Mucosa of descending colon (tissue), 3 donors: Measurements from ENCODE around the gene TMEM88. TPM values are rescaled to one million over a fixed set of nuclear protein-coding genes. Genes with fewer than 3 reads are reported as not detected.

Source experiments
- ATAC-seq: fragments of 200-7000 bp; cut with Tn5 transposase; one replicate; pipeline ENCODE4 v1.9.1; 2020; ENCODE audit warnings: mild to moderate bottlenecking, moderate library complexity
- DNase-seq, 3 donors: peaks; one replicate each; pipeline ENCODE4 v3.0.0-alpha.2; 2020
- H3K36me3 ChIP-seq: fragments of 200-600 bp; one replicate; pipeline ENCODE4 v1.8.0; 2021; ENCODE audit warnings: low read depth, mild to moderate bottlenecking
- H3K4me1 ChIP-seq: fragments of 200-600 bp; one replicate; pipeline ENCODE4 v1.8.0; 2021; ENCODE audit warnings: low read depth, mild to moderate bottlenecking
- H3K4me3 ChIP-seq: fragments of 200-600 bp; one replicate; pipeline ENCODE4 v1.8.0; 2021; ENCODE audit warnings: mild to moderate bottlenecking
- H3K9me3 ChIP-seq: fragments of 200-600 bp; one replicate; pipeline ENCODE4 v1.8.0; 2021; ENCODE audit warnings: mild to moderate bottlenecking
- CTCF ChIP-seq: fragments of 200-600 bp; IDR thresholded peaks from one replicate; pipeline ENCODE4 v1.8.0; 2022; ENCODE audit warnings: antibody characterized with exemption, mild to moderate bottlenecking
- intact Hi-C, 2 donors: fragments of 100-400 bp; cut with DNase I in 1 of 2; cut with micrococcal nuclease in 1 of 2; formaldehyde crosslinking; loops; one replicate each; pipeline versions ENCODE4 v1.11.0 to v1.11.1; 2022; cut with DNase I, micrococcal nuclease
- total RNA-seq, 3 donors: library from RNA; stranded (reverse); fragmentation: NEBNext Ultra II Directional in 2 of 3; extraction: Animal tissue kit (Norgen Biotek cat#: 25700) in 2 of 3; gene quantifications; one replicate each; pipeline versions ENCODE4 v1.2.1 to v1.2.4, GENCODE V29; 2021 to 2023
- donor health status: DM: no; HTN: no; CAD: no; lungs with moderate emphysema.
- donor health status: DM: no; HTN: no; CAD: no.
- donor health status: DM: no; HTN: yes; CAD: no.

Gene TMEM88
- total RNA-seq, 3 donors from 2014 or later, result 3.5 to 8.5 (median 6.9) TPM

DNA sequence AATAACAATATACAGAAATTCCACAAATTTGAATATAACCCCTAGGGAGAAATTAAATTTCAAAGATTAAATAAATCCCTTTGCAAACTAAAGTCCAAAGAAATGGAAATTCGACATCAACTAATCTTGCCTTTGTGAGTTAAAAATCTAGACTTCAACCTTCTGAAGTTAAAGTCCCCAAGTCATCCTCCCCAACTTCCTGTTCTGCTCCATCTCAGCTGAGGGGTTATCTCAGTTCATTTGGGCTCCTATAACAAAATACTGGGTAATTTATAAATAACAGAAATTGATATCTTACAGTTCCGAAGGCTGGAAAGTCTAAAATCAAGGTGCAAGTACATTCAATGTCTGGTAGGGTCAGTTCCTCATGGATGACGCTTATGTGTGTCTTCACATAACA, 43.6 kb upstream of the TMEM88 start:
- no peak for DNase-seq
- Histone ChIP-seq H3K4me3 (no peak overlapping the region), H3K4me1 (no peaks in the 10 kb centered on the region), H3K36me3 (no peaks in the 10 kb centered on the region), H3K9me3 (no peaks in the 10 kb centered on the region)
- intact Hi-C loops, result no loop called here
- no peak for ATAC-seq
- no peak for TF ChIP-seq CTCF

DNA sequence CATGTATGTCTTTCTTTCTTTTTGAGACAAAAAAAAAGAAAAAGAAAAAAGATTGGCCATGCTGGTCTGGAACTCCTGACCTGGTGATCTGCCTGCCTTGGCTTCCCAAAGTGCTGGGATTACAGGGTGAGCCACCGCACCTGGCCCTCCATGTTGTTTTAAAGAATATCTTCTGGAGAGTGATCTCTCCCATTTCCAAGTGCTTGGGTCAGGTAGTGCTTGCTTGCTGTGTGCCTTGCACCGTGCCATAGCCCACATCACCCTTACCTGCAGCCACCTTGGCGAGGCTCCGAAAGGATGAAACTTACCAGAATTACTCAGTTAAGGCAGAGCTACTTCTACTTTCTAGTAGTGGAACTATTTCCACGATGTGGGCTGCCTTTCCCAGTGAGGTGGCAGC, 39.9 kb upstream of the TMEM88 start:
- no peaks in the 10 kb centered on the region for H3K9me3 ChIP-seq
- no peaks in the 10 kb centered on the region for H3K36me3 ChIP-seq
- ATAC-seq (no peak), DNase-seq (no peak)
- TF ChIP-seq CTCF, result no peak
- intact Hi-C loops, result no loop called here
- H3K4me3 ChIP-seq, result no peak overlapping the region
- H3K4me1 ChIP-seq, result no peaks in the 10 kb centered on the region

- Histone ChIP-seq H3K4me1 (no peaks in the 10 kb centered on the region), H3K9me3 (no peaks in the 10 kb centered on the region), H3K36me3 (no peaks in the 10 kb centered on the region), H3K4me3 (no peak overlapping the region)
- DNase-seq (no peak), ATAC-seq (no peak)
- TF ChIP-seq CTCF, result no peak
- intact Hi-C loops, result no loop called here
Measured at GRCh38 chr17:7816926-7817642, 37.8 kb upstream of the TMEM88 start.

- intact Hi-C loops, result no loop called here
- no peak for DNase-seq
- no peak overlapping the region for H3K4me3 ChIP-seq
Measured at GRCh38 chr17:7817643-7817964, 37.3 kb upstream of the TMEM88 start.

DNA sequence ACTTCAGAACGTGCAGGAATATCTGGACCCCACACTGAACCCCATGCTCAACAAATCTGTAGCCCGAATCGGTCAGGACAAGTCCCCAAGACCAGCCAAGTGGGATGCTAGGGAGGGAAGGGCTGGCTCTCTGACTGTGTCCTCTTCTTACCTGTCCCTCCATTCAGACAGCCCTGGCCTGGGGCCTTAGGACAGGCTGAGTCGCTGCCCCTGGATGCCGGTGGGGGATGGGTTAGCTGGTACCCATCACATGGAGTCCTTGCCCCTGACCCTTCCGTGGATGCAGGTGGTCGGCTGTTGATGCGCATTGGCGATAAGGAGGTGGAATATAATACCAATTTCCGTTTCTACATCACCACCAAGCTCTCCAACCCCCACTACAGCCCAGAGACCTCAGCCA, 36.8 kb upstream of the TMEM88 start:
- intact Hi-C loops, result no loop called here
- no peak overlapping the region for H3K4me3 ChIP-seq
- no peaks in the 10 kb centered on the region for H3K4me1 ChIP-seq
- H3K9me3 ChIP-seq, result no peaks in the 10 kb centered on the region
- DNase-seq, result no peak
- ATAC-seq, result no peak
- no peak for TF ChIP-seq CTCF
- no peaks in the 10 kb centered on the region for H3K36me3 ChIP-seq

More at GRCh38 chr17:7817643-7817964, 37.3 kb upstream of the TMEM88 start:
- TF ChIP-seq CTCF, result no peak
- Histone ChIP-seq H3K36me3 (no peaks in the 10 kb centered on the region), H3K9me3 (no peaks in the 10 kb centered on the region), H3K4me1 (no peaks in the 10 kb centered on the region)
- no peak for ATAC-seq
